ENCODE results near the gene CREBBP. TPM values are rescaled to one million over a fixed set of nuclear protein-coding genes. Genes with fewer than 3 reads are reported as not detected.
A peak's percentile ranks its signal among the peaks of the same experiment; 100 is the strongest.

The CREBBP gene
- total and polyA plus RNA-seq, 9 of the 15 experiments (the other 6 are each of a cell fraction or from before 2014, with no cell fraction given) = 0.70 to 24.8 (median 5.6) TPM

- TF ChIP-seq EWSR1 (IDR thresholded peaks at IDR 0.05; ENCODE audit: borderline replicate concordance, low read depth, partially characterized antibody) (no peak), CLOCK (CRISPR knock-in tag; IDR thresholded peaks at IDR 0.05; ENCODE audit: borderline replicate concordance) (no peak), GTF3C2 (IDR thresholded peaks at IDR 0.05; ENCODE audit: borderline replicate concordance, extremely low read depth, insufficient read length) (no peak), BCL6 (CRISPR knock-in tag; IDR thresholded peaks at IDR 0.05) (no peak), C11orf30 (IDR thresholded peaks at IDR 0.05; ENCODE audit: low read depth) (no peak), PKNOX1 (IDR thresholded peaks at IDR 0.05) (no peak), IFI16 (CRISPR knock-in tag; IDR thresholded peaks at IDR 0.05) (no peak), JUND (IDR thresholded peaks at IDR 0.05; ENCODE audit: borderline replicate concordance, low read depth, low read length) (peak; percentile 50; the same call in 1 of the 2 replicates), JUND (tag; IDR thresholded peaks at IDR 0.05; ENCODE audit: borderline replicate concordance, low read depth, low read length) (no peak), PCBP2 (IDR thresholded peaks at IDR 0.05; ENCODE audit: low read depth, low read length, poor library complexity, severe bottlenecking) (no peak), SNRNP70 (optimal IDR thresholded peaks at IDR 0.05; ENCODE audit: low read depth, low read length) (no peak), FIP1L1 (IDR thresholded peaks at IDR 0.05; ENCODE audit: low read depth, low read length, poor library complexity, severe bottlenecking) (peak; percentile 43), CHD1 (IDR thresholded peaks at IDR 0.05; ENCODE audit: low read length) (no peak), CREBBP (IDR thresholded peaks at IDR 0.05; ENCODE audit: low read depth, low read length) (no peak), HEY1 (CRISPR knock-in tag; IDR thresholded peaks at IDR 0.05; ENCODE audit: borderline replicate concordance) (no peak)
- TF ChIP-seq, protein P1, sequence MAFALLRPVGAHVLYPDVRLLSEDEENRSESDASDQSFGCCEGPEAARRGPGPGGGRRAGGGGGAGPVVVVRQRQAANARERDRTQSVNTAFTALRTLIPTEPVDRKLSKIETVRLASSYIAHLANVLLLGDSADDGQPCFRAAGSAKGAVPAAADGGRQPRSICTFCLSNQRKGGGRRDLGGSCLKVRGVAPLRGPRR (CRISPR knock-in tag; IDR thresholded peaks at IDR 0.05) = no peak
- TF ChIP-seq, protein P2, sequence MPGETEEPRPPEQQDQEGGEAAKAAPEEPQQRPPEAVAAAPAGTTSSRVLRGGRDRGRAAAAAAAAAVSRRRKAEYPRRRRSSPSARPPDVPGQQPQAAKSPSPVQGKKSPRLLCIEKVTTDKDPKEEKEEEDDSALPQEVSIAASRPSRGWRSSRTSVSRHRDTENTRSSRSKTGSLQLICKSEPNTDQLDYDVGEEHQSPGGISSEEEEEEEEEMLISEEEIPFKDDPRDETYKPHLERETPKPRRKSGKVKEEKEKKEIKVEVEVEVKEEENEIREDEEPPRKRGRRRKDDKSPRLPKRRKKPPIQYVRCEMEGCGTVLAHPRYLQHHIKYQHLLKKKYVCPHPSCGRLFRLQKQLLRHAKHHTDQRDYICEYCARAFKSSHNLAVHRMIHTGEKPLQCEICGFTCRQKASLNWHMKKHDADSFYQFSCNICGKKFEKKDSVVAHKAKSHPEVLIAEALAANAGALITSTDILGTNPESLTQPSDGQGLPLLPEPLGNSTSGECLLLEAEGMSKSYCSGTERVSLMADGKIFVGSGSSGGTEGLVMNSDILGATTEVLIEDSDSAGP (CRISPR knock-in tag; IDR thresholded peaks at IDR 0.05) = no peak
These were observed at the start of gene CREBBP (continued) for GRCh38 chr16:3880623-3881498.

All from K562 (cell line).